Measurements from ENCODE around the gene INPP5J.
A peak's percentile ranks its signal among the peaks of the same experiment; 100 is the strongest.

Gene INPP5J

GRCh38 chr22:31122532-31123291 lies at the start of gene INPP5J:
TSS of gene INPP5J (plus strand) at chr22:31122966. CDS start at chr22:31123015, 49 bp downstream.
- ChIA-PET POLR2A (interaction anchor here (0.6 to 1.5 kb wide), 7 partner anchors 13 to 699 kb away, joined by 3 to 7 read pairs (median 5); partner anchors contain the start of genes LIMK2, MORC2, RNF185 and SELENOM), CTCF (interaction anchor here (1.2 to 1.3 kb wide), 3 partner anchors 15 to 28 kb away, joined by 3 to 5 read pairs (median 4); partner anchors contain the start of gene SELENOM)
- Histone ChIP-seq H3K36me3 (ENCODE audit: control insufficient read depth in 2 of 2, insufficient read depth in 1 of 2, low read length in 2 of 2) (no peaks in the 10 kb centered on the region), H3K4me1 (ENCODE audit: control insufficient read depth, insufficient read depth, low read length) (0 out of 2 replicates have a peak, but pooled peaks cover 2% of the 10 kb centered on the region), H3K27ac (ENCODE audit: extremely low read depth, low read depth, low read length) (no peak within 1 kb of the TSS; the same call in 1 of the 2 replicates), H3K9me3 (ENCODE audit: control insufficient read depth, insufficient read depth, low read depth, low read length) (no peaks in the 10 kb centered on the region), H3K4me3 (ENCODE audit: low read depth, low read length) (peak within 1 kb of the TSS; percentile 59)
- TF ChIP-seq GLIS2 (tag by site-specific recombination; IDR thresholded peaks at IDR 0.05) (peak; percentile 95), ZNF221 (tag by site-specific recombination; IDR thresholded peaks at IDR 0.05; ENCODE audit: borderline replicate concordance) (no peak), ZNF24 (tag by site-specific recombination; IDR thresholded peaks at IDR 0.05) (0 out of 2 replicates have a peak, but pooled peaks have one; percentile 13), ZNF521 (tag by site-specific recombination; IDR thresholded peaks at IDR 0.05) (no peak), ZNF529 (tag by site-specific recombination; IDR thresholded peaks at IDR 0.05; ENCODE audit: insufficient replicate concordance) (no peak), ZNF658 (tag by site-specific recombination; IDR thresholded peaks at IDR 0.05) (no peak), GFI1B (tag by site-specific recombination; IDR thresholded peaks at IDR 0.05) (no peak), YY1 (tag by site-specific recombination; IDR thresholded peaks at IDR 0.05) (peak; percentile 56; the same call in 1 of the 2 replicates), ZBTB7A (tag by site-specific recombination; IDR thresholded peaks at IDR 0.05; ENCODE audit: low read depth) (peak; percentile 80; the same call in 1 of the 2 replicates), ZNF146 (tag by site-specific recombination; IDR thresholded peaks at IDR 0.05) (no peak), ZBTB17 (tag by site-specific recombination; IDR thresholded peaks at IDR 0.05) (peak; percentile 69), KLF1 (tag by site-specific recombination; IDR thresholded peaks at IDR 0.05) (no peak), WT1 (tag by site-specific recombination; IDR thresholded peaks at IDR 0.05) (no peak), ZBTB6 (tag by site-specific recombination; IDR thresholded peaks at IDR 0.05) (peak; percentile 99), ZSCAN23 (tag by site-specific recombination; IDR thresholded peaks at IDR 0.05) (0 out of 2 replicates have a peak, but pooled peaks have one; percentile 21), ZNF335 (tag by site-specific recombination; conservative IDR thresholded peaks at IDR 0.05) (peak; percentile 39), ZNF274 (IDR thresholded peaks at IDR 0.05; ENCODE audit: low read length) (no peak), ZNF274 (tag by site-specific recombination; IDR thresholded peaks at IDR 0.05; ENCODE audit: borderline replicate concordance) (no peak), ZBTB26 (tag by site-specific recombination; optimal IDR thresholded peaks at IDR 0.05) (peak; percentile 4), ZNF645 (tag by site-specific recombination; IDR thresholded peaks at IDR 0.05) (no peak), GLIS1 (tag by site-specific recombination; IDR thresholded peaks at IDR 0.05) (peak; percentile 66), ZNF202 (tag by site-specific recombination; IDR thresholded peaks at IDR 0.05; ENCODE audit: borderline replicate concordance) (no peak), ZSCAN30 (tag by site-specific recombination; IDR thresholded peaks at IDR 0.05) (0 out of 2 replicates have a peak, but pooled peaks have one; percentile 49), ZBTB20 (tag by site-specific recombination; IDR thresholded peaks at IDR 0.05) (peak; percentile 58; the same call in 1 of the 2 replicates), ZNF560 (tag by site-specific recombination; IDR thresholded peaks at IDR 0.05; ENCODE audit: borderline replicate concordance) (no peak), ZNF366 (tag by site-specific recombination; conservative IDR thresholded peaks at IDR 0.05) (0 out of 2 replicates have a peak, but pooled peaks have one; percentile 10), ZNF2 (tag by site-specific recombination; IDR thresholded peaks at IDR 0.05) (no peak), INSM2 (tag by site-specific recombination; IDR thresholded peaks at IDR 0.05) (no peak), ZFP69B (tag by site-specific recombination; IDR thresholded peaks at IDR 0.05) (0 out of 2 replicates have a peak, but pooled peaks have one; percentile 37)
- TF ChIP-seq, protein P1, sequence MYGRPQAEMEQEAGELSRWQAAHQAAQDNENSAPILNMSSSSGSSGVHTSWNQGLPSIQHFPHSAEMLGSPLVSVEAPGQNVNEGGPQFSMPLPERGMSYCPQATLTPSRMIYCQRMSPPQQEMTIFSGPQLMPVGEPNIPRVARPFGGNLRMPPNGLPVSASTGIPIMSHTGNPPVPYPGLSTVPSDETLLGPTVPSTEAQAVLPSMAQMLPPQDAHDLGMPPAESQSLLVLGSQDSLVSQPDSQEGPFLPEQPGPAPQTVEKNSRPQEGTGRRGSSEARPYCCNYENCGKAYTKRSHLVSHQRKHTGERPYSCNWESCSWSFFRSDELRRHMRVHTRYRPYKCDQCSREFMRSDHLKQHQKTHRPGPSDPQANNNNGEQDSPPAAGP (tag by site-specific recombination; IDR thresholded peaks at IDR 0.05), result no peak

All from HEK293 (cell line).